Smooth muscle cell (in vitro differentiated cells): ENCODE data around the gene PDGFRB. TPM values are rescaled to one million over a fixed set of nuclear protein-coding genes. Genes with fewer than 3 reads are reported as not detected.
A peak's percentile ranks its signal among the peaks of the same experiment; 100 is the strongest.

Experiments used
- DNase-seq: peaks from one replicate; lab custom pipeline; 2025; ENCODE audit not compliant: unreplicated experiment; lab: John Stamatoyannopoulos, UW
- H2AFZ ChIP-seq: fragments of 200-600 bp; sonication (generic); 2 replicates; pipeline ENCODE4 v1.6.0; 2016; ENCODE audit warnings: antibody characterized with exemption, low read depth, mild to moderate bottlenecking
- H3F3A ChIP-seq: fragments of 200-600 bp; sonication (generic); 2 replicates; pipeline ENCODE4 v1.6.0; 2017; ENCODE audit warnings: antibody characterized with exemption, low read depth
- H3K27ac ChIP-seq: fragments of 200-600 bp; sonication (generic); 2 replicates; pipeline ENCODE4 v1.5.1; 2016; ENCODE audit warnings: low read depth, mild to moderate bottlenecking
- H3K27me3 ChIP-seq: fragments of 200-600 bp; sonication (generic); 2 replicates; pipeline ENCODE4 v1.6.1; 2016; ENCODE audit warnings: low read depth, mild to moderate bottlenecking
- H3K36me3 ChIP-seq: fragments of 200-600 bp; sonication (generic); 2 replicates; pipeline ENCODE4 v1.5.1; 2016; ENCODE audit warnings: low read depth
- H3K4me1 ChIP-seq: fragments of 200-600 bp; sonication (generic); 2 replicates; pipeline ENCODE4 v1.5.1; 2016; ENCODE audit warnings: low read depth
- H3K4me2 ChIP-seq: fragments of 200-600 bp; sonication (generic); 2 replicates; pipeline ENCODE4 v1.6.0; 2016; ENCODE audit warnings: mild to moderate bottlenecking
- H3K4me3 ChIP-seq: fragments of 200-600 bp; sonication (generic); 2 replicates; pipeline ENCODE4 v1.5.1; 2016; ENCODE audit warnings: mild to moderate bottlenecking
- H3K79me2 ChIP-seq: fragments of 200-600 bp; sonication (generic); 2 replicates; pipeline ENCODE4 v1.6.0; 2016; ENCODE audit warnings: low read depth, mild to moderate bottlenecking
- H3K9ac ChIP-seq: fragments of 200-600 bp; sonication (generic); 2 replicates; pipeline ENCODE4 v1.6.0; 2016; ENCODE audit warnings: low read depth
- H3K9me3 ChIP-seq: fragments of 200-600 bp; sonication (generic); replicated peaks from 2 replicates; pipeline ENCODE4 v1.5.1; 2016; ENCODE audit warnings: low read depth
- H4K20me1 ChIP-seq: fragments of 200-600 bp; sonication (generic); 2 replicates; pipeline ENCODE4 v1.6.0; 2016; ENCODE audit warnings: low read depth
- CTCF ChIP-seq: fragments of 200-600 bp; sonication (generic); IDR thresholded peaks from 2 replicates; pipeline ENCODE4 v1.5.1; 2017; ENCODE audit warnings: borderline replicate concordance, mild to moderate bottlenecking, antibody characterized with exemption; ENCODE audit not compliant: insufficient read depth, poor library complexity, severe bottlenecking
- WGBS: methylation state at CpG from one replicate; pipeline ENCODE4 v1.1.7; 2016; ENCODE audit warnings: low lambda C conversion rate; 5-methylcytosine and 5-hydroxymethylcytosine counted together
- polyA plus RNA-seq: library from polyadenylated mRNA; unstranded; fragments of >200 nt; fragmentation: Nextera tagmentation; extraction: Ambion mirVana; gene quantifications from 2 replicates; pipeline ENCODE4 v1.2.1, GENCODE V29; 2016
- total RNA-seq: library from RNA; depleted of rRNA; stranded (reverse); fragments of >200 nt; gene quantifications from 2 replicates; pipeline ENCODE4 v1.2.3, GENCODE V29; 2014

Gene PDGFRB
- total and polyA plus RNA-seq, 2 experiments from 2014 or later, result 370 to 522 TPM

DNA sequence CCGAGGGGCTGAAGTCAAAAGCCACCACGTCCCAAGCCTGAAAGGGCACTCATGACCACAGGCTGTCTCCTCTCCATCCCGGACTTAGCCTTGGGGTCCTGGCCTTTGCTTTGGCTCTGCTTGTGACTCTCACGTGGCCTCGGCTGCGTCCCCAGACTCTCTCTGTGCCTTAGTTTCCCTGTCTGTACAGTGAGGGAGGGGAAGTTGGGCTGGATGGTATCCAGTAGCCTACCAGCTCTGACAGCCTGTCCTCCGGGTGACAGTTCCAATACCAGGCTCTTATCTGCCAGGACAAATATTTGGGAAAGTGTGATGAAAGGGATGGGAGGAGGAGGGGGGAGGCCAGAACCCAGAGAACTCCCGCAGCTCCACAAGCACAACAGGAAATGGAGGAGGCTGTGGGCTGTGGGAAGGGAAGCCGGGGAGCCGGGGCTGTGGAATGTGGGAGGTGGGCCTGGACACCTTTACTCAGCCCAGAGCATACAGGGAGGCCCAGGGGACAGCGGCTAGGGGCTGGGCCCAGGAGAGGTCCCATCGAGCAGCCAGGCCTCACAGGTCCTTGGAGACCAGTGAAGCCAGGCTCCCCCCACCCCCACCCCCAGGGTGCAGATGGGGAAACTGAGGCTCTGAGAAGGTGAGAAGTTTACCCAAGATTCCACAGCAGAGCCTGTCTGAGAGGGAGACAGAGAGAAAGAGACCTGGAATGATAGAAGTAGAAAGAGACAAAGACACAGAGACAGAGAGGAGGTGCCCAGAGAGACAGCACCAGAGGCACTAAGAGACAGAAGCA, 18.3 kb downstream of the PDGFRB start:
- H3K9ac ChIP-seq, result peak overlapping the region; percentile 96

DNA sequence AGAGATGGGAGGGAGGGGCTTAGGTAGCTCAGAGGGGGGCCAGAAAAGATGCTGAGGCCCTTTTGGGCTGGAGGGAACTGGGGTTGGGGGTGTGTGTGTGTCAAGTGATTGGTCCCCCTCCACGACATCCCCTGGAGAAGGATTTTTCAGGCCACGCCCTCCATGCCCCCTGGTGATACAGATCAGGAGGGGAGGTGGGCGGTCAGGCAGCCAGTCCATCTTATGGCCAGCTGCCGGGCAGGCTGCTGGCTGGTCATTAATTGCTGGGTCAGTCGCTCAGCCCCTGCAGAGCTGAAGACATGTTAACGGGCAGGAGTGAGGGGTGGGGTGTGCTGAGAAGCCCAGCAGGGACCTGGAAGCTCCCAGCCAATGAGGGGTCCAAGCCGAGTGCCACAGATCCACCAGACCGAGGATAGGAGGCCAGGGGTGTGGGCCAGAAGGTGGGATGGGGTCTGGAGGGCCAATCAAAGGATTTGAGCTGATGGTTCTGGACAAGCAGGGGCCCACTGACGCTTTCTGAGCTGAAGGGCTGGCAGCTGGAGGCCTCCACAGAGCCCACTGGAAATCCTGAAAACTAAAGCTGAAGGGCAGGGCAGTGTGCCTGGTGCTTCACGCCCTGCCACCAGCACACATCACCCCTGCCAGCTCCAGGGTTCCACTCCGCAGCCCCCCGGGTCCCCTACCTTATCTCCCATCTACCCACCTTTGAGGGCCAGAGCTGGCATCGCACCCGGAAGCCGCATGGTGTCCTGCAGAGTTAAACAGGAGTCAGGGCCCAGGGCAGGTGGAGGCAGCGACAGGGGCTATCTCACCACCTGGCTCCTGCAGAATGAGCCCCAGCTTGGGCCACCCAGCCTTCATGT, 19.1 kb downstream of the PDGFRB start:
- Histone ChIP-seq H3K27me3 (no peaks in the 10 kb centered on the region), H3K9ac (no peak overlapping the region), H3K4me2 (no peak overlapping the region), H3K36me3 (no peaks in the 10 kb centered on the region), H3K9me3 (no peaks in the 10 kb centered on the region), H3K4me3 (no peak overlapping the region), H3K27ac (peak overlapping the region; percentile 100), H3F3A (peaks cover 29% of the 10 kb centered on the region), H4K20me1 (no peaks in the 10 kb centered on the region), H3K79me2 (peaks cover 52% of the 10 kb centered on the region), H3K4me1 (peaks cover 54% of the 10 kb centered on the region), H2AFZ (no peak overlapping the region)
- TF ChIP-seq CTCF, result no peak
- 78% methylated on average over 16 of the region's 16 CpGs for WGBS
- DNase-seq, result no peak

More for the DNA sequence above, 18.3 kb downstream of the PDGFRB start:
- H2AFZ ChIP-seq, result no peak overlapping the region
- H3K4me2 ChIP-seq, result peak overlapping the region; percentile 76
- H3K9me3 ChIP-seq, result no peaks in the 10 kb centered on the region
- H3K27me3 ChIP-seq, result no peaks in the 10 kb centered on the region
- H3K4me1 ChIP-seq, result peaks cover 62% of the 10 kb centered on the region
- no peaks in the 10 kb centered on the region for H4K20me1 ChIP-seq
- TF ChIP-seq CTCF, result no peak
- no peaks in the 10 kb centered on the region for H3K36me3 ChIP-seq
- no peak overlapping the region for H3K4me3 ChIP-seq
- H3F3A ChIP-seq, result peaks cover 36% of the 10 kb centered on the region
- H3K79me2 ChIP-seq, result peaks cover 47% of the 10 kb centered on the region
- WGBS, result 37% methylated on average over 12 of the region's 12 CpGs
- peak overlapping the region; percentile 100 for H3K27ac ChIP-seq
- no peak for DNase-seq

GRCh38 chr5:150135557-150136304, 19.9 kb downstream of the PDGFRB start:
- H3K4me2 ChIP-seq, result no peak overlapping the region
- H3K27me3 ChIP-seq, result no peaks in the 10 kb centered on the region
- peak overlapping the region; percentile 100 for H3K27ac ChIP-seq
- H2AFZ ChIP-seq, result no peak overlapping the region
- no peaks in the 10 kb centered on the region for H3K9me3 ChIP-seq
- peaks cover 46% of the 10 kb centered on the region for H3K4me1 ChIP-seq
- H3K79me2 ChIP-seq, result peaks cover 49% of the 10 kb centered on the region
- TF ChIP-seq CTCF, result no peak
- WGBS, result 90% methylated on average over 21 of the region's 21 CpGs
- peaks cover 26% of the 10 kb centered on the region for H3F3A ChIP-seq
- no peaks in the 10 kb centered on the region for H3K36me3 ChIP-seq
- no peak for DNase-seq
- no peak overlapping the region for H3K4me3 ChIP-seq
- H4K20me1 ChIP-seq, result no peaks in the 10 kb centered on the region
- no peak overlapping the region for H3K9ac ChIP-seq
